HG03558 (cell line): ENCODE data around the gene KNSTRN.

ENCODE experiments used
- ATAC-seq: cut with Tn5 transposase; IDR thresholded peaks from one replicate; pipeline ENCODE4 v1.9.1; 2021; ENCODE audit warnings: moderate number of reproducible peaks; ENCODE audit not compliant: unreplicated experiment; ENCODE audit errors: extremely low read depth

Gene KNSTRN

DNA sequence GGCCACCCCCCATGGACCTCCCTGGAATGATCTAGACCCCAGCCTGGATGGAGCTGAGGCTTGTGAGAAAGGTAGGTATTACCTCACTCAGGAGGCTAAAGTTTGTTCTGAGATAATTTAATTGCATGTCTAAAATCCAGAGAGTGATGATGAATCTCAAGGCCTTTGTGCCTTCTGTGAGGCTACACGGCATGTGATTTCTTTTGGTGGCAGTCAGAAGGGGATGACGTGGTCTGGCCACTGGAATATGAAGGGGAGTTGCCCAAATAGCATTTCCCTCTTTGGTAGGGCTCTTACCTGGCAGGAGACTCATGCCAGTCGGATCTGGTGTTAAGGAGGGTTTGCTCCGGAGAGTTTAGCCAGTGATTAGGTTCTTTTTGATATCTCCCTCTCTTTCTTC is 60.7 kb downstream of the KNSTRN start:
- no peak for ATAC-seq

DNA sequence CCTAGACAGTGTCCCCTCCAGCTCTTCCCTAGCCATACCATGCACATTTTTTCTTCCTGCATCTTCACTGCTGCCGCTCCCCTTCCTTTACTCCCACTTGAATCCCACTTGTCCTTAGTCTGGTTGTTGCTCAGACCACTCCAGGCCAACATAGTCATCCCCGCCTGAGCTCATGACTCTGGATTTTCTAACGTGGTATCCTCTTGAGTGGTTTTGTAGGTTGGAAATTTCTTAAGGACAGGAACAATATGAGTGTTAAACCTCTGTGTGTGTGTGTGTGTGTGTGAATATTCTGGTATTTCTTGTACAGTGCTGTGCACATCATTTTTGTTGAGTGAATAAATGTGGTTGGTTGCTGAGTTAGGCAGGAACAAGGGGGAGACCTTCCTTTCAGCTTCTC is 61.3 kb downstream of the KNSTRN start:
- no peak for ATAC-seq
